ENCODE results near the gene INMT.

The INMT gene

GRCh38 chr7:30734497-30734896 is 17.4 kb upstream of the INMT start:
- no peak for DNase-seq
- Histone ChIP-seq H3K27me3 (no peaks in the 10 kb centered on the region), H3K4me3 (ENCODE audit: low read depth, low read length) (no peak overlapping the region), H3K9me3 (no peaks in the 10 kb centered on the region), H3K36me3 (no peaks in the 10 kb centered on the region), H3K4me1 (no peaks in the 10 kb centered on the region)
- no peak for TF ChIP-seq CTCF (IDR thresholded peaks at IDR 0.05; ENCODE audit: low read depth, low read length)

DNA sequence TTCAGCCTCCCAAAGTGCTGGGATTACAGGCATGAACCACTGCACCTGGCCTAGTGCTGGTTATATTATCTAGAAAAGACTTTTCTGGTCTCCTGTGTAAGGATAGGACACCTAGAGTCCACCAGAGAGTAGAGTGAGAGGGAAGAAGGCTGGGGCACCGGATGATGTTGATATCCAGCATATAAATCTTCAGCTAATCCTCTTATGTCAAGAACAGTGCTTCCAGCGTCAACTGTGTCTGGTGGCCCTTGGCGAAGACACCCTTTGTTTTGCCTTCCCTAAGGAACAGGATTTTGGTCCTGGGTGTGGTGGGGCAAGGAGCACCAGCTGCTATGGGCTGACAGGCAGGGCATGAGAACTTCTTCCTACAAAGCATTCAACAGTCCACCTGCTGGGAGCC is 16.3 kb upstream of the INMT start:
- Histone ChIP-seq H3K4me3 (ENCODE audit: low read depth, low read length) (no peak overlapping the region), H3K4me1 (no peaks in the 10 kb centered on the region), H3K9me3 (no peaks in the 10 kb centered on the region), H3K36me3 (no peaks in the 10 kb centered on the region), H3K27me3 (no peaks in the 10 kb centered on the region)
- DNase-seq: no peak
- TF ChIP-seq CTCF (IDR thresholded peaks at IDR 0.05; ENCODE audit: low read depth, low read length): no peak

DNA sequence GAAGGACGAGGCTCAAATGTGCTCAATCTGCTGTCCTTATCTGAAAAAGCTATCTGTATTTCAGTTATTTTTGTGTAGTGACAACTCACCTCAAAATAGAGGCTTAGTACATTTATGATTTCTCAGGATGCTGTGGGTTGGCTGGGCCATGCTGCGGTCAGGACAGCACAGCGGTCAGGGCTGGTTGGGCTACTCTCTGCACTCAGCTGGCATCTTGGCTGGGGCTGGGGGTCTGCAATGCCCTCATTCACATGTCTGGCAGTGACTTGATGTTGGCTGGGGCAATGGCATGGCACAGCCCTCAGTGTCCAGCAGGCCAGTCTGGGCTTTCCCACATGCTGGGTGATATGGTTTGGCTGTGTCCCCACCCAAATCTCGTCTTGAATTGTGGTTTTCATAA is 15.6 kb upstream of the INMT start:
- no peak for DNase-seq
- Histone ChIP-seq H3K9me3 (no peaks in the 10 kb centered on the region), H3K36me3 (no peaks in the 10 kb centered on the region), H3K27me3 (no peaks in the 10 kb centered on the region), H3K4me1 (no peaks in the 10 kb centered on the region), H3K4me3 (ENCODE audit: low read depth, low read length) (no peak overlapping the region)
- TF ChIP-seq CTCF (IDR thresholded peaks at IDR 0.05; ENCODE audit: low read depth, low read length): no peak

DNA sequence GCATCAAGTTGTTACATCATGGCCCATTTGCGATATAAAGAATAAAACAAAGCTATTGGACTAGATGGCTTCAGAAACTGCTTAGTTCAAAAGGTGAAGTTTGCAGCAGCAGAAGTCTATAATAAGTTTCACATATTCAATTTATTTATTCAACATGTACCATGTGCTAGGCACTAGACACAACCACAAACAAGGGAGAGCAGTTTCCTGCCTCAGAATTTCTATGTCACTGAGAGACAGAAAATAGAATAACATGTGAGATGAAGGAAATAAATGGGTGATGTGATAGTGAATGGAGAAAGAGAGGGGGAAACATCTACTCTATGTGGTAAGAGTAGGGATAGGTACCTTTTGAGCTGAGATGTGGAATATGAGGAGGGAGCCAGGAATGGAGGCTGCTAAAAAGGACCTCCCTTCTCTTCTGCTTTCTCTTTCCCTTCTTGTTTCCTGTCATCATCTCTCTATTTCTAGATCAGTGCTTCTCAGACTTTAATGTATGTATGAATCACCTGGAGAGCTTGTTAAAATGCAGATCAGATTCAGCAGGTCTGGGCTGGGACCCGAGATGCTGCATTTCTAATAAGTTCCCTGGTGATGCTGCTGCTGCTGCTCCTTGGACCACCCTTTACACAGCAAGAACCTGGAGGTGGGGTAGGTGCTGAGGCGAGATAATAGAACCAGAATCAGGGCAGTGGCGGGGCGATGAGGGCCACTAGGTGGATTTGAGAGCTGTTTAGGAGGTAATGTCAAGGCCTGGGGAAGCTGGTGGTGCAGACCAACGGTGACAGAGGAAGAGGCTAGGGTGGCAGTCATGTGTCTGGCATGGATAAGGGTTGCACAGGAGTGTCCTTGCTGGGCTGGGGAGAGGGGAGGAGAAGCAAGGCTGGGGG is 13.7 kb upstream of the INMT start:
- H3K27me3 ChIP-seq: no peaks in the 10 kb centered on the region
- H3K9me3 ChIP-seq: no peaks in the 10 kb centered on the region
- DNase-seq: no peak
- H3K36me3 ChIP-seq: no peaks in the 10 kb centered on the region
- H3K4me1 ChIP-seq: no peaks in the 10 kb centered on the region
- H3K4me3 ChIP-seq (ENCODE audit: low read depth, low read length): no peak overlapping the region
- TF ChIP-seq CTCF (IDR thresholded peaks at IDR 0.05; ENCODE audit: low read depth, low read length): no peak

DNA sequence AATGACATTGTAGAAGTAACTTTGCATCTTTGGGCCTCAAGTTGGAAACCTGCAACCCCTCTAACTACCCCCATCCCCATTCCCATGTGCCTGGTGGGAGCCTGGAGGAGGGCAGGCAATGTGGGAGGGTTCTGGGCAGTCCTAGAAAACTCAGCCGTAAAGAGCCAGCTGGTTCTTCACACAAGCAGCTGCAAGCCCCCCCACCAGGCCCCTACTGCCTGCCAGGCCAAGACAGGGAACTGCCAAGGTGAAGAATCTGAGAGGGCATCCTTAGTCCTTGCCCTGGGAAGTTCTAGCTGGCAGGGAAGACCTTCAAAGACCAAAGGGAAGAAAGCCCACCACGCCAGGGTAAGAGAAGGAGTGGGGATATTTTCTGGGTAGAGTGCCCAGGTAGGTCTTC is 12.2 kb upstream of the INMT start:
- no peaks in the 10 kb centered on the region for H3K36me3 ChIP-seq

More for the DNA sequence above, 12.2 kb upstream of the INMT start:
- TF ChIP-seq CTCF (IDR thresholded peaks at IDR 0.05; ENCODE audit: low read depth, low read length): no peak
- Histone ChIP-seq H3K4me1 (no peaks in the 10 kb centered on the region), H3K9me3 (no peaks in the 10 kb centered on the region), H3K27me3 (no peaks in the 10 kb centered on the region), H3K4me3 (ENCODE audit: low read depth, low read length) (no peak overlapping the region)
- DNase-seq: no peak
